CD8-positive, alpha-beta memory T cell (primary cell): ENCODE results near the gene CCDC117. TPM values are rescaled to one million over a fixed set of nuclear protein-coding genes. Genes with fewer than 3 reads are reported as not detected.
"Not testable (repeated sequence)": the region's sequence is repeated elsewhere in the genome, so short reads cannot be mapped to it uniquely, and the experiment has no call there.

Source experiments
- CTCF ChIA-PET: fragments of 350-600 bp; sonication (Branson Sonifier 250); formaldehyde crosslinking; loops from one replicate; lab custom pipeline; 2021; ENCODE audit warnings: antibody characterized with exemption; lab: Charles Lee
- POLR2A ChIA-PET: fragments of 350-600 bp; sonication (Branson Sonifier 250); formaldehyde crosslinking; loops from one replicate; lab custom pipeline; 2021; ENCODE audit warnings: antibody characterized with exemption; lab: Charles Lee
- DNase-seq, 5 donors: peaks; one replicate each; pipeline versions ENCODE4 v3.0.0 to v3.0.0-alpha.2; 2020 to 2022; ENCODE audit warnings: mixed read lengths in 1 of 5
- H3K27ac ChIP-seq: one replicate; pipeline ENCODE4 v1.7.0; 2013; ENCODE audit warnings: low read depth, mild to moderate bottlenecking, low read length, moderate library complexity
- H3K27me3 ChIP-seq: 2 replicates; pipeline ENCODE4 v1.7.0; 2013; ENCODE audit warnings: low read length, mild to moderate bottlenecking; ENCODE audit not compliant: insufficient read depth, poor library complexity, severe bottlenecking
- H3K36me3 ChIP-seq: 2 replicates; pipeline ENCODE4 v1.7.0; 2013; ENCODE audit warnings: mild to moderate bottlenecking, low read length, moderate library complexity; ENCODE audit not compliant: insufficient read depth
- H3K4me1 ChIP-seq: 2 replicates; pipeline ENCODE4 v1.7.0; 2013; ENCODE audit warnings: mild to moderate bottlenecking, low read length, moderate library complexity; ENCODE audit not compliant: insufficient read depth
- H3K4me3 ChIP-seq: 2 replicates; pipeline ENCODE4 v1.7.0; 2013; ENCODE audit warnings: mild to moderate bottlenecking, low read length
- H3K9me3 ChIP-seq: 2 replicates; pipeline ENCODE4 v1.7.0; 2013; ENCODE audit warnings: mild to moderate bottlenecking, low read length
- H3K27ac Mint-ChIP-seq, 8 donors: one replicate each; pipeline ENCODE4 v1.8.0; 2020 to 2021; ENCODE audit warnings: mixed read lengths in 8 of 8, mild to moderate bottlenecking in 6 of 8, inconsistent platforms in 3 of 8, moderate library complexity in 3 of 8
- H3K27me3 Mint-ChIP-seq, 2 donors: one replicate each; pipeline ENCODE4 v1.8.0; 2020 to 2021; ENCODE audit warnings: mixed read lengths in 2 of 2, mild to moderate bottlenecking in 1 of 2, moderate library complexity in 1 of 2
- H3K36me3 Mint-ChIP-seq, 3 donors: one replicate each; pipeline ENCODE4 v1.8.0; 2020 to 2021; ENCODE audit warnings: mixed read lengths in 3 of 3, inconsistent platforms in 1 of 3, mild to moderate bottlenecking in 1 of 3
- H3K4me1 Mint-ChIP-seq, 3 donors: one replicate each; pipeline ENCODE4 v1.8.0; 2020 to 2021; ENCODE audit warnings: mixed read lengths in 3 of 3, inconsistent platforms in 1 of 3, mild to moderate bottlenecking in 1 of 3
- H3K4me3 Mint-ChIP-seq, 7 donors: one replicate each; pipeline ENCODE4 v1.8.0; 2020 to 2021; ENCODE audit warnings: mixed read lengths in 7 of 7, mild to moderate bottlenecking in 6 of 7, moderate library complexity in 4 of 7, inconsistent platforms in 2 of 7
- H3K9me3 Mint-ChIP-seq, 5 donors: one replicate each; pipeline ENCODE4 v1.8.0; 2020 to 2022; ENCODE audit warnings: mixed read lengths in 5 of 5, mild to moderate bottlenecking in 3 of 5, moderate library complexity in 2 of 5, inconsistent platforms in 1 of 5
- polyA plus RNA-seq: library from polyadenylated mRNA; unstranded; fragments of 300-500 nt; fragmentation: Illumina TruSeq; gene quantifications from one replicate; pipeline ENCODE4 v1.2.3, GENCODE V29; 2021
- total RNA-seq, 2 experiments: library from RNA; stranded (reverse); gene quantifications; one replicate each; pipeline ENCODE4 v1.2.3, GENCODE V29; 2021

Gene CCDC117
- total and polyA plus RNA-seq, 3 experiments from 2014 or later: 11.2 to 24.6 (median 20.9) TPM

DNA sequence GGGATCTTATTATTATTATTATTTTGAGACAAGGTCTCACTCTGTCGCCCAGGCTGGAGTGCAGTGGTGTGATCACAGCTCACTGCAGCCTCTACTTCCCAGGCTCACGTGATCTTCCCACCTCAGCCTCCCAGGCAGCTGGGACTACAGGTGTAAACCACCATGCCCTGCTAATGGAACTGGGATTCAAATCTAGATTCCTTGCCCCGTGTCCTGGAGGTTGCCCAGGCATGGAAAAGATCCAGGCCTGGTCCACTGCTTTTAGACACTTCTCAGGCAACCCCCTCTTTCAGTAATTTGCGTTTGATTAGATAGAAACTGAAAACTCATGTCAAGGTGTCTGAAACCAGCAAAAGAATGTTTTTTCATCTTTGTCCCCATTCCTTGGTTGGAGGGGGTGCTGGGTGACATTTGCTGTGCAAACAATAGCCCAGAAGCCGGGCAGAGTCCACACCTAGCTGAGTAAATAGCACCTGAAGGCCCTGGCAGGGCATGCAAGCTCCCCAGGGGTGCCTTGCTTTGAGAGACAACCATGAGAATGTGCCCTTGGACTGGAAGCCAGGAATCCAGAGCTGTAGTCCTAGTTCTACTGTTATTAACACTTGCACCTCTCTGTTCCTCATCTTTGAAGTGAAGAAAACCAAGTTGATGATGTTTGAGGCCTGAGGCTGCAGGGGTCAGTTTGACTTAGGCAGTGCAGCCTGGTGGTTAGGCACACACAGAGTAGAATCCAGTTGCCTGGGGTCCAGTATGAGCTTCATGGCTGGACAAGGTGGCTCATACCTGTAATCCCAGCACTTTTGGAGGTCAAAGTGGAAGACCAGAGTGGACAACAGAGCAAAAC lies 47.0 kb downstream of the CCDC117 start:
- peaks cover 0 to 1% of the 10 kb centered on the region in 2 donors for H3K27me3 Mint-ChIP-seq
- H3K27me3 ChIP-seq: no peaks in the 10 kb centered on the region
- H3K27ac ChIP-seq: no peak overlapping the region
- no peaks in the 10 kb centered on the region for H3K9me3 ChIP-seq
- no peaks in the 10 kb centered on the region for H3K9me3 Mint-ChIP-seq
- H3K4me3 Mint-ChIP-seq: peak overlapping the region in 2 of 7 donors; percentile 19 to 26
- peaks cover 4 to 21% (median 13%) of the 10 kb centered on the region in 3 donors for H3K36me3 Mint-ChIP-seq
- CTCF ChIA-PET: interaction anchor here (0.8 to 1.4 kb wide), 6 partner anchors 7 to 218 kb away, joined by 3 to 10 read pairs (median 4); partner anchors contain the start of gene XBP1
- DNase-seq: no peak
- POLR2A ChIA-PET: interaction anchor here (0.6 to 0.7 kb wide), 2 partner anchors 19 to 137 kb away, joined by 3 to 9 read pairs; partner anchors contain the start of gene XBP1
- peaks cover 72% of the 10 kb centered on the region for H3K4me1 ChIP-seq
- peaks cover 51 to 72% (median 60%) of the 10 kb centered on the region in 3 donors for H3K4me1 Mint-ChIP-seq
- peak overlapping the region in 5 of 8 donors; percentile 23 to 75 (median 64) for H3K27ac Mint-ChIP-seq
- no peaks in the 10 kb centered on the region for H3K36me3 ChIP-seq
- H3K4me3 ChIP-seq: no peak overlapping the region

DNA sequence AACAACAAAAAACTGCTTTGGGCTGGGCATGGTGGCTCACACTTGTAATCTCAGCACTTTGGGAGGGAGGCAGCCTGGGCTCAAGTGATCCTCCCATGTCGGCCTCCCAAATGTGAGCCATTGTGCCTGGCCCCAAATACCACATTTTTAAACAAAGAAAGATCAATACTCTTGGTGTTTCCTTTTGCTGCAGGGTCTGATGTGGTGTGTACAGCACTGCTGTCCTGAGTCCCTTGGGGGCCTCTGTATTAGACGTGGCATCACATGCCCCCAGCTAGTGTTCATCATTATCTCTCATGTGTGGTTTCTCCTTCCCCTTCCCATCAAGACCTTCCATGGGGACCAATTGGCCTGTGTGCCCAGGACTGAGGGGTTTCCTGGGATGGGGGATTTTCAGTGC lies 48.4 kb downstream of the CCDC117 start:
- Mint-ChIP-seq H3K9me3 (no peaks in the 10 kb centered on the region), H3K4me3 (no peak overlapping the region), H3K27ac (peak overlapping the region in 3 of 8 donors; percentile 45 to 86 (median 69)), H3K4me1 (peaks cover 42 to 65% (median 47%) of the 10 kb centered on the region in 3 donors), H3K36me3 (peaks cover 2 to 14% (median 3%) of the 10 kb centered on the region in 3 donors), H3K27me3 (peaks cover 0 to 1% of the 10 kb centered on the region in 2 donors)
- Histone ChIP-seq H3K4me3 (no peak overlapping the region), H3K27ac (no peak overlapping the region), H3K36me3 (no peaks in the 10 kb centered on the region), H3K9me3 (no peaks in the 10 kb centered on the region), H3K4me1 (peaks cover 63% of the 10 kb centered on the region), H3K27me3 (no peaks in the 10 kb centered on the region)
- DNase-seq: no peak
- CTCF ChIA-PET: interaction anchor here (1.0 to 1.4 kb wide), 2 partner anchors 9 kb away, joined by 3 read pairs; no protein-coding TSS in a partner anchor
- POLR2A ChIA-PET: no interaction called here

- POLR2A ChIA-PET: no interaction called here
Measured at GRCh38 chr22:28821452-28821851, 49.0 kb downstream of the CCDC117 start.

GRCh38 chr22:28822930-28823551 lies 50.5 kb downstream of the CCDC117 start:
- DNase-seq: peak in 2 of 5 donors; percentile 42 to 82
- peaks cover 2 to 11% (median 3%) of the 10 kb centered on the region in 3 donors for H3K36me3 Mint-ChIP-seq
- peak overlapping the region in 5 of 7 donors; percentile 21 to 68 (median 59) for H3K4me3 Mint-ChIP-seq
- ChIA-PET POLR2A (interaction anchor here (1.2 kb wide), 1 partner anchor 23 kb away, joined by 5 read pairs; the partner anchor contains the start of gene XBP1), CTCF (interaction anchor here (1.0 kb wide), 1 partner anchor 51 kb away, joined by 3 read pairs; the partner anchor contains the start of gene CCDC117)
- H3K27me3 ChIP-seq: no peaks in the 10 kb centered on the region
- H3K27ac ChIP-seq: no peak overlapping the region
- H3K27me3 Mint-ChIP-seq: peaks cover 0 to 1% of the 10 kb centered on the region in 2 donors
- no peaks in the 10 kb centered on the region for H3K9me3 ChIP-seq
- peaks cover 54% of the 10 kb centered on the region for H3K4me1 ChIP-seq
- no peaks in the 10 kb centered on the region for H3K9me3 Mint-ChIP-seq
- no peak overlapping the region for H3K4me3 ChIP-seq
- H3K27ac Mint-ChIP-seq: peak overlapping the region in 7 of 8 donors; percentile 76 to 95 (median 89)
- peaks cover 37 to 66% (median 45%) of the 10 kb centered on the region in 3 donors for H3K4me1 Mint-ChIP-seq
- no peaks in the 10 kb centered on the region for H3K36me3 ChIP-seq

More at GRCh38 chr22:28821452-28821851, 49.0 kb downstream of the CCDC117 start:
- Mint-ChIP-seq H3K4me3 (no peak overlapping the region), H3K4me1 (peaks cover 42 to 68% (median 49%) of the 10 kb centered on the region in 3 donors), H3K36me3 (peaks cover 2 to 14% (median 3%) of the 10 kb centered on the region in 3 donors), H3K9me3 (no peaks in the 10 kb centered on the region), H3K27me3 (peaks cover 0 to 1% of the 10 kb centered on the region in 2 donors), H3K27ac (peak overlapping the region in 4 of 8 donors; percentile 26 to 52 (median 36))
- Histone ChIP-seq H3K27ac (no peak overlapping the region), H3K4me1 (peaks cover 63% of the 10 kb centered on the region), H3K9me3 (no peaks in the 10 kb centered on the region), H3K27me3 (no peaks in the 10 kb centered on the region), H3K4me3 (no peak overlapping the region), H3K36me3 (no peaks in the 10 kb centered on the region)
- no peak for DNase-seq
- CTCF ChIA-PET: interaction anchor here (1.4 kb wide), 1 partner anchor 9 kb away, joined by 3 read pairs; no protein-coding TSS in a partner anchor

- H3K4me3 Mint-ChIP-seq, DNase-seq, H3K36me3 ChIP-seq, H3K9me3 Mint-ChIP-seq, H3K27me3 Mint-ChIP-seq, H3K27ac ChIP-seq, H3K9me3 ChIP-seq, CTCF ChIA-PET, H3K4me3 ChIP-seq, H3K27me3 ChIP-seq, POLR2A ChIA-PET: not testable (repeated sequence)
- H3K4me1 ChIP-seq: peaks cover 47% of the 10 kb centered on the region
- H3K4me1 Mint-ChIP-seq: peaks cover 28 to 58% (median 37%) of the 10 kb centered on the region in 3 donors
- H3K27ac Mint-ChIP-seq: peak overlapping the region in 2 of 8 donors; percentile 23 to 79
- peaks cover 2 to 11% (median 3%) of the 10 kb centered on the region in 3 donors for H3K36me3 Mint-ChIP-seq
Measured at GRCh38 chr22:28824455-28824854, 52.0 kb downstream of the CCDC117 start.

GRCh38 chr22:28826430-28826829 lies 53.9 kb downstream of the CCDC117 start:
- H3K27me3 ChIP-seq, H3K9me3 Mint-ChIP-seq, H3K27ac Mint-ChIP-seq, H3K27me3 Mint-ChIP-seq, H3K9me3 ChIP-seq, POLR2A ChIA-PET, H3K36me3 ChIP-seq, H3K4me3 Mint-ChIP-seq, DNase-seq, H3K27ac ChIP-seq, H3K4me3 ChIP-seq: not testable (repeated sequence)
- Mint-ChIP-seq H3K36me3 (peaks cover 3 to 11% (median 6%) of the 10 kb centered on the region in 3 donors), H3K4me1 (peaks cover 25 to 55% (median 37%) of the 10 kb centered on the region in 3 donors)
- CTCF ChIA-PET: interaction anchor here (4.2 kb wide), 1 partner anchor 26 kb away, joined by 40 read pairs; the partner anchor contains the start of gene XBP1
- H3K4me1 ChIP-seq: peaks cover 37% of the 10 kb centered on the region

DNA sequence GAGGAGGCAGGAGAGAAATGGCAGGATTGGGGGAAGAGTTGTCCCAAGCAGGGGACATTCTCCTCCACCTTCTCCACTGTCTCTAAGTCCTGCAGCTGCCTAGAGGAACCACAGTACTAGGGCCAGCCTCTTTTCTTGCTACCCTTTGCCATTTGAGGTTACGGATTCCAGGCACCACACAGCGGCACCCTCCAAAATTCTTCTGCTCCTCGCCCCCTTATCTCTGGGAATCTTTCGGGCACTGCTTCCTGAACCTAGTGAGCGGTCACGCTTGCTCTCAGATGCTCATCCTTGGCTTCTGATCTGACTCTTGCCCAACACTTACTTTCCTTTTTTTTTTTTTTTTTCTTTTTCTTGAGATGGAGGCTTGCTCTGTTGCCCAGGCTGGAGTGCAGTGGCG lies 54.4 kb downstream of the CCDC117 start:
- DNase-seq: no peak
- Mint-ChIP-seq H3K27me3 (peaks cover 0 to 1% of the 10 kb centered on the region in 2 donors), H3K36me3 (peaks cover 3 to 13% (median 6%) of the 10 kb centered on the region in 3 donors), H3K4me3 (no peak overlapping the region), H3K27ac (peak overlapping the region in 1 of 8 donors; percentile 91), H3K9me3 (no peaks in the 10 kb centered on the region), H3K4me1 (peaks cover 25 to 51% (median 32%) of the 10 kb centered on the region in 3 donors)
- CTCF ChIA-PET: interaction anchor here (0.9 to 4.2 kb wide), 3 partner anchors 26 to 418 kb away, joined by 3 to 50 read pairs (median 40); partner anchors contain the start of gene XBP1
- Histone ChIP-seq H3K36me3 (no peaks in the 10 kb centered on the region), H3K27me3 (no peaks in the 10 kb centered on the region), H3K4me1 (peaks cover 32% of the 10 kb centered on the region), H3K9me3 (no peaks in the 10 kb centered on the region), H3K4me3 (no peak overlapping the region), H3K27ac (no peak overlapping the region)
- POLR2A ChIA-PET: no interaction called here
